SK-N-MC (cell line): ENCODE data around the gene APBA2.

Experiments
- EZH2 ChIP-seq: fragments of 200-600 bp; sonication (generic); IDR thresholded peaks from one replicate; pipeline ENCODE4 v1.6.1; 2017; ENCODE audit warnings: antibody characterized with exemption
- FOXP2 ChIP-seq: optimal IDR thresholded peaks from 2 replicates; pipeline ENCODE3; 2011; ENCODE audit warnings: mild to moderate bottlenecking, moderate library complexity; ENCODE audit not compliant: insufficient read depth; ENCODE audit errors: extremely low read length, control extremely low read depth

- no peak for TF ChIP-seq EZH2
- no peak for TF ChIP-seq FOXP2
Observed at GRCh38 chr15:28994142-28994830, 108.5 kb downstream of the APBA2 start.
